Ishikawa (cell line): ENCODE measurements around the gene C13orf46.

Experiments used
- CEBPB ChIP-seq: IDR thresholded peaks from 2 replicates; pipeline ENCODE4 v1.6.1; 2012
- CREB1 ChIP-seq: IDR thresholded peaks from 2 replicates; pipeline ENCODE4 v1.6.1; 2012; ENCODE audit warnings: low read depth
- EGR1 ChIP-seq: IDR thresholded peaks from 2 replicates; pipeline ENCODE4 v1.6.1; 2012
- EP300 ChIP-seq: IDR thresholded peaks from 2 replicates; pipeline ENCODE4 v1.6.1; 2012; ENCODE audit warnings: borderline replicate concordance
- FOXM1 ChIP-seq: IDR thresholded peaks from 2 replicates; pipeline ENCODE4 v1.6.1; 2012; ENCODE audit warnings: low read depth, borderline replicate concordance
- MAX ChIP-seq: IDR thresholded peaks from 2 replicates; pipeline ENCODE4 v1.6.1; 2012
- NFIC ChIP-seq: IDR thresholded peaks from 2 replicates; pipeline ENCODE4 v1.6.1; 2012
- RAD21 ChIP-seq: IDR thresholded peaks from 2 replicates; pipeline ENCODE4 v1.6.1; 2012; ENCODE audit warnings: low read depth
- REST ChIP-seq: IDR thresholded peaks from 2 replicates; pipeline ENCODE4 v1.6.1; 2012; ENCODE audit warnings: low read depth, mild to moderate bottlenecking
- TAF1 ChIP-seq: IDR thresholded peaks from 2 replicates; pipeline ENCODE4 v1.6.1; 2012; ENCODE audit warnings: low read depth, mild to moderate bottlenecking
- TCF12 ChIP-seq: IDR thresholded peaks from 2 replicates; pipeline ENCODE4 v1.6.1; 2012; ENCODE audit warnings: low read depth
- TEAD4 ChIP-seq: IDR thresholded peaks from 2 replicates; pipeline ENCODE4 v1.6.1; 2012
- USF1 ChIP-seq: IDR thresholded peaks from 2 replicates; pipeline ENCODE4 v1.6.1; 2012
- YY1 ChIP-seq: IDR thresholded peaks from 2 replicates; pipeline ENCODE4 v1.6.1; 2012; ENCODE audit warnings: low read depth
- ZBTB7A ChIP-seq: IDR thresholded peaks from 2 replicates; pipeline ENCODE4 v1.6.1; 2012; ENCODE audit warnings: low read depth

The C13orf46 gene

GRCh38 chr13:114020750-114021463, 47.0 kb upstream of the C13orf46 start:
- TF ChIP-seq FOXM1 (no peak), ZBTB7A (no peak), MAX (no peak), TCF12 (no peak), YY1 (no peak), EP300 (no peak), NFIC (no peak), TEAD4 (no peak), REST (no peak), CEBPB (no peak), TAF1 (no peak), CREB1 (no peak), EGR1 (no peak), RAD21 (no peak)

GRCh38 chr13:114019367-114019766, 45.5 kb upstream of the C13orf46 start:
- TF ChIP-seq EGR1 (no peak), EP300 (no peak), RAD21 (no peak; the same call in 1 of the 2 replicates), REST (no peak), CREB1 (no peak), MAX (no peak), TEAD4 (no peak), CEBPB (no peak), FOXM1 (no peak), TCF12 (no peak), NFIC (no peak), USF1 (no peak), YY1 (no peak), TAF1 (no peak)

- TF ChIP-seq TEAD4 (no peak), REST (no peak), CEBPB (no peak), TAF1 (no peak), EGR1 (no peak), CREB1 (no peak), USF1 (no peak), MAX (no peak), TCF12 (no peak), RAD21 (no peak), ZBTB7A (no peak), NFIC (no peak), EP300 (no peak), FOXM1 (no peak), YY1 (no peak)
Measured at GRCh38 chr13:114018461-114019055, 44.7 kb upstream of the C13orf46 start.

DNA sequence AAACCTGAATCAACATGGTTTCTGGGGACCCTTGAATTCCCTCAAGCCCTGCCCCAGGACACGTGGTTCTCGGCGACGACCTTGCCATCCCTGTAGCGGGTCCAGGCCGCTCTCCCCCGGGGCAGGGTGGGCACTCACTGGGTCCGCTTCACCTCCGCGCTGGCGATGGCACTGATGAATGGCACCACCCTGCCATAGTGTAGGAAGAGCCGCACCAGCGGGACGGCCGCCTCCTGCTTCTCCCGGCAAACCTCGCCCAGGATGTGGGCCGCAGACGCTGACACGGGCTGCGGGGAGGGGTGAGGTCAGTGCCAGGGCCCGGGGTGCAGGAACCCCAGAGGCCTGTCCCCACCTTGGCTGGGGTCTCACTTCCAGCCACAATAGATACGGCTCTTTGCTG, 44.1 kb upstream of the C13orf46 start:
- TF ChIP-seq MAX: no peak
- TF ChIP-seq TCF12: no peak
- no peak for TF ChIP-seq EP300
- no peak for TF ChIP-seq ZBTB7A
- TF ChIP-seq NFIC: no peak
- TF ChIP-seq USF1: no peak
- TF ChIP-seq EGR1: no peak
- TF ChIP-seq REST: no peak
- no peak for TF ChIP-seq CREB1
- TF ChIP-seq YY1: no peak
